ENCODE results near the gene ATG9A.

The ATG9A gene

GRCh38 chr2:219243291-219243761 is 13.9 kb upstream of the ATG9A start:
- no peaks in the 10 kb centered on the region; the same call in 1 of the 2 replicates for H3K36me3 ChIP-seq (ENCODE audit: insufficient read depth, low read length)
- H3K4me3 ChIP-seq = no peak overlapping the region
- no peaks in the 10 kb centered on the region for H3K9me3 ChIP-seq (ENCODE audit: low read depth, low read length)
- H3K9ac ChIP-seq (ENCODE audit: insufficient read length) = no peak overlapping the region
- H3K27ac ChIP-seq = no peak overlapping the region
- TF ChIP-seq FOXP2 (optimal IDR thresholded peaks at IDR 0.05; ENCODE audit: control extremely low read depth, extremely low read length, insufficient read depth) = no peak
- TF ChIP-seq EZH2 (IDR thresholded peaks at IDR 0.05) = no peak
- TF ChIP-seq POLR2AphosphoS5 (IDR thresholded peaks at IDR 0.05; ENCODE audit: borderline replicate concordance, low read depth, low read length) = no peak
- no peak for DNase-seq (ENCODE audit: low read depth, low spot score)

GRCh38 chr2:219234331-219234730 is 4.9 kb upstream of the ATG9A start:
- no peak for DNase-seq (ENCODE audit: low read depth, low spot score)
- H3K9ac ChIP-seq (ENCODE audit: insufficient read length) = no peak overlapping the region
- no peaks in the 10 kb centered on the region for H3K9me3 ChIP-seq (ENCODE audit: low read depth, low read length)
- H3K36me3 ChIP-seq (ENCODE audit: insufficient read depth, low read length) = peaks cover 49% of the 10 kb centered on the region
- TF ChIP-seq EZH2 (IDR thresholded peaks at IDR 0.05) (no peak), POLR2AphosphoS5 (IDR thresholded peaks at IDR 0.05; ENCODE audit: borderline replicate concordance, low read depth, low read length) (no peak), FOXP2 (optimal IDR thresholded peaks at IDR 0.05; ENCODE audit: control extremely low read depth, extremely low read length, insufficient read depth) (no peak)
- no peak overlapping the region for H3K27ac ChIP-seq
- no peak overlapping the region for H3K4me3 ChIP-seq

DNA sequence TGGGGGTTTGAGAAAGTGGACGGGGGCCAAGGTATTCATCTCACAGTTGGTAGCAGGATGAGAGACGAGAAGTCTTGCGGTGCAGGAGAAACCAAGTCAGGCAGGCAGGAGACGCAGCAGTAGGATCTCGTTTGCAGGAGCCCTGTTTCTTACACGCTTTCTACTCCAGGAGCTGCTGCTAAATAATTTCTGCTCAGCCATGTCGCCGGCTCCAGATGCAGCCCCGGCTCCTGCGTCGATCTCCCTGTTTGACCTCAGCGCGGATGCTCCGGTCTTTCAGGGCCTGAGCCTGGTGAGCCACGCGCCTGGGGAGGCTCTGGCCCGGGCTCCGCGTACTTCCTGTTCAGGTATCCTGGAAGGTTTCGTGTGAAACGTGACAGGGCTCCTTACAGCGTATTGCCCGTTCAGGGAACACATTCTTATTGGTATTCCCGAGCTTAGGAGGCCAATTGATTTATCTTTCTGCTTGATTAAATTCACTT is 664 bp upstream of the ATG9A start:
- peak overlapping the region; percentile 92 for H3K4me3 ChIP-seq
- no peak for DNase-seq (ENCODE audit: low read depth, low spot score)
- TF ChIP-seq FOXP2 (optimal IDR thresholded peaks at IDR 0.05; ENCODE audit: control extremely low read depth, extremely low read length, insufficient read depth) (no peak), EZH2 (IDR thresholded peaks at IDR 0.05) (no peak), POLR2AphosphoS5 (IDR thresholded peaks at IDR 0.05; ENCODE audit: borderline replicate concordance, low read depth, low read length) (no peak)

GRCh38 chr2:219228911-219229304 is 528 bp downstream of the ATG9A start:
- Histone ChIP-seq H3K27ac (0 out of 2 replicates have a peak overlapping the region, but pooled peaks have one; percentile 73), H3K9ac (ENCODE audit: insufficient read length) (peak overlapping the region; percentile 97), H3K9me3 (ENCODE audit: low read depth, low read length) (no peaks in the 10 kb centered on the region), H3K4me3 (peak overlapping the region; percentile 92), H3K36me3 (ENCODE audit: insufficient read depth, low read length) (peaks cover 43% of the 10 kb centered on the region)
- DNase-seq (ENCODE audit: low read depth, low spot score) = no peak
- TF ChIP-seq FOXP2 (optimal IDR thresholded peaks at IDR 0.05; ENCODE audit: control extremely low read depth, extremely low read length, insufficient read depth) (no peak), POLR2AphosphoS5 (IDR thresholded peaks at IDR 0.05; ENCODE audit: borderline replicate concordance, low read depth, low read length) (no peak), EZH2 (IDR thresholded peaks at IDR 0.05) (no peak)

More for the DNA sequence above, 664 bp upstream of the ATG9A start:
- H3K9ac ChIP-seq (ENCODE audit: insufficient read length) = peak overlapping the region; percentile 85
- H3K27ac ChIP-seq = peak overlapping the region; percentile 55; the same call in 1 of the 2 replicates
- peaks cover 42% of the 10 kb centered on the region for H3K36me3 ChIP-seq (ENCODE audit: insufficient read depth, low read length)
- no peaks in the 10 kb centered on the region for H3K9me3 ChIP-seq (ENCODE audit: low read depth, low read length)

- DNase-seq (ENCODE audit: low read depth, low spot score) = no peak
- Histone ChIP-seq H3K36me3 (ENCODE audit: insufficient read depth, low read length) (peaks cover 43% of the 10 kb centered on the region; the same call in 1 of the 2 replicates), H3K9ac (ENCODE audit: insufficient read length) (peak overlapping the region; percentile 97), H3K9me3 (ENCODE audit: low read depth, low read length) (no peaks in the 10 kb centered on the region), H3K27ac (no peak overlapping the region), H3K4me3 (peak overlapping the region; percentile 92)
- TF ChIP-seq FOXP2 (optimal IDR thresholded peaks at IDR 0.05; ENCODE audit: control extremely low read depth, extremely low read length, insufficient read depth) (no peak), POLR2AphosphoS5 (IDR thresholded peaks at IDR 0.05; ENCODE audit: borderline replicate concordance, low read depth, low read length) (no peak), EZH2 (IDR thresholded peaks at IDR 0.05) (no peak)
Observed at GRCh38 chr2:219228041-219228910, 1.2 kb downstream of the ATG9A start.

- Histone ChIP-seq H3K9ac (ENCODE audit: insufficient read length) (no peak overlapping the region), H3K9me3 (ENCODE audit: low read depth, low read length) (no peaks in the 10 kb centered on the region), H3K36me3 (ENCODE audit: insufficient read depth, low read length) (peaks cover 30% of the 10 kb centered on the region; the same call in 1 of the 2 replicates), H3K4me3 (no peak overlapping the region), H3K27ac (no peak overlapping the region)
- TF ChIP-seq POLR2AphosphoS5 (IDR thresholded peaks at IDR 0.05; ENCODE audit: borderline replicate concordance, low read depth, low read length) = no peak
- TF ChIP-seq EZH2 (IDR thresholded peaks at IDR 0.05) = no peak
- TF ChIP-seq FOXP2 (optimal IDR thresholded peaks at IDR 0.05; ENCODE audit: control extremely low read depth, extremely low read length, insufficient read depth) = no peak
- DNase-seq (ENCODE audit: low read depth, low spot score) = no peak
Observed at GRCh38 chr2:219225350-219225749, 4.1 kb downstream of the ATG9A start.

DNA sequence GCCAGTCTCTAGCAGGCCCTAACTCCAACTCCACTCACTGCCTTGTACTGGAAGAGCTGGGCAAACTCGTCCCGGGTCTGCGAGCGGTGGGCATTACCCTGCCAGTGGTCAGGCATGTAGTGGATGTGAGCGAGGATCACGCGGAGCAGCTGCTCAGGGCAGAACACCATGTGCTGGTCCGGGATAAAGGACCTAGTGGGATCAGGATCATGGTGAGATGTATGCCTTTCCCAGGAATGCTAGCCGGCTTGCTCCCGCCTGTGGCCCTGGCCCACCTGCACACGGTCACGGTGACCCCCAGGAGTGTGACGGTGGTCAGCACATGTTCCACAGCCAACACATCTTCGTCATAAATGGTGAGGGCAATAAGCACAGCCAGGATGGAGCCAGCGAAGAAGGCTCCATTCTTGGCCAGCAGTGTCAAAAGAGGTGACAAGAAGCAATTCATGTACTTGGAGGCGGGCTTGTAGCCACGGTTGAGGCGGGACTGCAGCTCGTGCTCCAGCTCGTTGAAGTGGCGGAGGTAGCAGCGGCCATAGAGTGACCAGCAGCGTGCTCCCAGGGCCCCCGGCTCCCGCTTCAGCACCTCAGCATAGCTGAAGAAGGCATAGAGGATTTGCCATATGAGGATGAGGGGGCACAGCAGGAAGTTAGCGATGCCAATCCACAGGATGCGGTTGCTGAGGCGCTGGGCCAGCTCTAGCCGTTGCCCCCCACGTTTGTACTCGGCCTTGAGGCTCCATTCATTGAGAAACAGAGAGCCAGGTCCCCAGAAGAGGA is 5.4 kb downstream of the ATG9A start:
- H3K36me3 ChIP-seq (ENCODE audit: insufficient read depth, low read length) = peaks cover 30% of the 10 kb centered on the region; the same call in 1 of the 2 replicates
- TF ChIP-seq POLR2AphosphoS5 (IDR thresholded peaks at IDR 0.05; ENCODE audit: borderline replicate concordance, low read depth, low read length) (no peak), EZH2 (IDR thresholded peaks at IDR 0.05) (no peak), FOXP2 (optimal IDR thresholded peaks at IDR 0.05; ENCODE audit: control extremely low read depth, extremely low read length, insufficient read depth) (no peak)

More for the DNA sequence above, 5.4 kb downstream of the ATG9A start:
- DNase-seq (ENCODE audit: low read depth, low spot score) = no peak
- Histone ChIP-seq H3K4me3 (no peak overlapping the region), H3K9me3 (ENCODE audit: low read depth, low read length) (no peaks in the 10 kb centered on the region), H3K27ac (no peak overlapping the region), H3K9ac (ENCODE audit: insufficient read length) (no peak overlapping the region)

Data from SK-N-MC (cell line).